Peyer's patch (tissue), 4 donors: ENCODE results near the gene ITK.

Source experiments
- CTCF ChIP-seq, 6 experiments: fragments of 450-650 bp in 4 of 6; fragments of 200-600 bp in 2 of 6; sonication (generic) in 1 of 6; IDR thresholded peaks; one replicate each; pipeline ENCODE4 v1.5.1; 2017 to 2019; ENCODE audit warnings: antibody characterized with exemption in 6 of 6, mild to moderate bottlenecking in 3 of 6, moderate library complexity in 1 of 6
- POLR2A ChIP-seq, 2 donors: fragments of 450-650 bp; IDR thresholded peaks; one replicate each; pipeline ENCODE4 v1.5.1; 2017; ENCODE audit warnings: antibody characterized with exemption in 2 of 2, mild to moderate bottlenecking in 2 of 2, moderate library complexity in 2 of 2

- no peak for TF ChIP-seq CTCF (IDR thresholded peaks at IDR 0.05)
- TF ChIP-seq POLR2A (IDR thresholded peaks at IDR 0.05) = no peak
Observed at GRCh38 chr5:157175071-157175612, 5.5 kb upstream of the ITK start.
